Lower lobe of right lung (tissue), 2 donors: ENCODE results near the gene HMGXB4. TPM values are rescaled to one million over a fixed set of nuclear protein-coding genes. Genes with fewer than 3 reads are reported as not detected.
"Not testable (repeated sequence)": the region's sequence is repeated elsewhere in the genome, so short reads cannot be mapped to it uniquely, and the experiment has no call there.

Experiments
- ATAC-seq, 2 donors: fragments of 200-7000 bp; cut with Tn5 transposase; one replicate each; pipeline ENCODE4 v1.9.1; 2020 to 2022; ENCODE audit warnings: mild to moderate bottlenecking in 2 of 2, moderate library complexity in 2 of 2
- DNase-seq: peaks from one replicate; pipeline ENCODE4 v3.0.0-alpha.2; 2020
- H3K27ac ChIP-seq: fragments of 200-600 bp; one replicate; pipeline ENCODE4 v1.8.0; 2022
- H3K27me3 ChIP-seq: fragments of 200-600 bp; one replicate; pipeline ENCODE4 v1.8.0; 2022; ENCODE audit warnings: low read depth
- H3K36me3 ChIP-seq: fragments of 200-600 bp; one replicate; pipeline ENCODE4 v1.8.0; 2022; ENCODE audit warnings: mild to moderate bottlenecking
- H3K4me1 ChIP-seq: fragments of 200-600 bp; one replicate; pipeline ENCODE4 v1.8.0; 2022
- H3K4me3 ChIP-seq: fragments of 200-600 bp; one replicate; pipeline ENCODE4 v1.8.0; 2022; ENCODE audit warnings: mild to moderate bottlenecking
- H3K9me3 ChIP-seq: fragments of 200-600 bp; one replicate; pipeline ENCODE4 v1.8.0; 2022
- intact Hi-C: fragments of 100-400 bp; cut with DNase I; formaldehyde crosslinking; loops from one replicate; pipeline ENCODE4 v1.11.0; 2022
- total RNA-seq: library from RNA; stranded (reverse); fragmentation: NEBNext Ultra II Directional; extraction: Animal tissue kit (Norgen Biotek cat#: 25700); gene quantifications from one replicate; pipeline ENCODE4 v1.2.1, GENCODE V29; 2021
- TF ChIP-seq, protein P1 (sequence below): fragments of 200-600 bp; IDR thresholded peaks from one replicate; pipeline ENCODE4 v1.8.0; 2022; ENCODE audit warnings: antibody characterized with exemption, mild to moderate bottlenecking
- donor health status: DM: no; HTN: yes; CAD: no; lungs with severe emphysema.

The HMGXB4 gene
- total RNA-seq, 1 donor from 2014 or later: 15.6 TPM

DNA sequence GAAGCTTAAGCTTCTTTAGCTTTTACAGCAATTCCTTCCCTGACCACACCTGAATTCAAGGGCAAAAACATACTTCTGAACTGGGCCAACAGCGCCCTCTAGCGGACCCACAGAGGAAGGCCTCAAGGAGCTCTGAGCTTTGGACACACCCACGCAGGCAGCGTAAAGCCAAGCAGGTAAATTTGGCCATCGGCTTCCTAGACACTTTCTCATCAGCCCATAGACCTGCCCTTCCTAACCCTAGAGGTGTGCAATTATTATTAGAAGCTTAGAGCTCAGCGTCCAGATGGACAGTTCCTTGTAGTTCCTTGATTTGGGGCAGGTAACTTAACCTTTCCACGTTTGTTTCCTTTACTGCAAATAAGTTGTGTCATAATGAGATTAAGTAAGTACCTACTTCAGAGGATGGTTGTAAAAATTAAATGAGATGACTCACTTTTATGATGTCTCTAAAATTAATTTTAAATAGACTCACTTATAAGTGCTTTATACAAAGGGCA lies 25.7 kb upstream of the HMGXB4 start:
- ATAC-seq: peak; percentile 93 to 94
- TF ChIP-seq, protein P1, sequence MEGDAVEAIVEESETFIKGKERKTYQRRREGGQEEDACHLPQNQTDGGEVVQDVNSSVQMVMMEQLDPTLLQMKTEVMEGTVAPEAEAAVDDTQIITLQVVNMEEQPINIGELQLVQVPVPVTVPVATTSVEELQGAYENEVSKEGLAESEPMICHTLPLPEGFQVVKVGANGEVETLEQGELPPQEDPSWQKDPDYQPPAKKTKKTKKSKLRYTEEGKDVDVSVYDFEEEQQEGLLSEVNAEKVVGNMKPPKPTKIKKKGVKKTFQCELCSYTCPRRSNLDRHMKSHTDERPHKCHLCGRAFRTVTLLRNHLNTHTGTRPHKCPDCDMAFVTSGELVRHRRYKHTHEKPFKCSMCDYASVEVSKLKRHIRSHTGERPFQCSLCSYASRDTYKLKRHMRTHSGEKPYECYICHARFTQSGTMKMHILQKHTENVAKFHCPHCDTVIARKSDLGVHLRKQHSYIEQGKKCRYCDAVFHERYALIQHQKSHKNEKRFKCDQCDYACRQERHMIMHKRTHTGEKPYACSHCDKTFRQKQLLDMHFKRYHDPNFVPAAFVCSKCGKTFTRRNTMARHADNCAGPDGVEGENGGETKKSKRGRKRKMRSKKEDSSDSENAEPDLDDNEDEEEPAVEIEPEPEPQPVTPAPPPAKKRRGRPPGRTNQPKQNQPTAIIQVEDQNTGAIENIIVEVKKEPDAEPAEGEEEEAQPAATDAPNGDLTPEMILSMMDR: peak; percentile 89
- H3K27ac ChIP-seq: no peak overlapping the region
- no peaks in the 10 kb centered on the region for H3K36me3 ChIP-seq
- intact Hi-C loops: no loop called here
- H3K4me3 ChIP-seq: no peak overlapping the region
- H3K27me3 ChIP-seq: peaks cover 9% of the 10 kb centered on the region
- peak; percentile 79 for DNase-seq
- H3K9me3 ChIP-seq: no peaks in the 10 kb centered on the region
- no peaks in the 10 kb centered on the region for H3K4me1 ChIP-seq

DNA sequence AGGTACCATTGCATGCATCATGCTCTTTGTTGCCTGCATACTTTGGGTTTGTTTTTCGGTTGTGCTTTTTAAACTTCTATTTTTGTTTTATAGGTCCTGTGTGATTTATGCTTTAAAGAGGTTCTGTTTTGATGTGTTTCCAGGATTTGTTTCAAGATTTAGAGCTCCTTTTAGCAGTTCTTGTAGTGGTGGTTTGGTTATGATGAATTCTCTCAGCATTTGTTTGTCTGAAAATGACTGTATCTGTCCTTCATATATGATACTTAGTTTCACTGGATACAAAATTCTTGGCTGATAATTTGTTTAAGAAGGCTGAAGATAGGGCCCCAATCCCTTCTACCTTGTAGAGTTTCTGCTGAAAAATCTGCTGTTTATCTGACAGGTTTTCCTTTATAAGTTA lies 18.5 kb upstream of the HMGXB4 start:
- H3K27me3 ChIP-seq, intact Hi-C loops, H3K4me3 ChIP-seq, DNase-seq, H3K4me1 ChIP-seq, ATAC-seq, H3K9me3 ChIP-seq, H3K36me3 ChIP-seq, H3K27ac ChIP-seq: not testable (repeated sequence)

DNA sequence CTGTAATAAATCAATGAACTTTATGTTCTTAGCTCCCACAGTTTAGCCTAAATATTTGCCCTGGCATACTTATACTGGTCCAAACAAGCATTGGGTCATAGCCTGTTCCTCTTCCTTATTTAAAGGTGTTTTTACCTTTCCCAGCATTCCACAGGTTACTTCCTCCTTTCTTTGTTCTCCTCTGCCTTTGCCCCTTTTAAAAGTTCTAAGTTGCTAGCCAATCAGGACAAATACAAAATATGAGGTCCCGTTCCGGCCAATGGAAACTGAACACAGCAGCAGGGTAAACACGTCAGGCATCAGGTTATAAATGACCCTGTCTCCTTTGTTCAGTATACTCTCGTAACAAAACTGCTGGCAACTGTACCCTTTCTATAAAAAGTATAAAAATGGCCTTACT lies 12.8 kb upstream of the HMGXB4 start:
- H3K9me3 ChIP-seq, DNase-seq, ATAC-seq, H3K27ac ChIP-seq, H3K4me1 ChIP-seq, H3K4me3 ChIP-seq, H3K36me3 ChIP-seq, intact Hi-C loops: not testable (repeated sequence)
- H3K27me3 ChIP-seq: peaks cover 17% of the 10 kb centered on the region

DNA sequence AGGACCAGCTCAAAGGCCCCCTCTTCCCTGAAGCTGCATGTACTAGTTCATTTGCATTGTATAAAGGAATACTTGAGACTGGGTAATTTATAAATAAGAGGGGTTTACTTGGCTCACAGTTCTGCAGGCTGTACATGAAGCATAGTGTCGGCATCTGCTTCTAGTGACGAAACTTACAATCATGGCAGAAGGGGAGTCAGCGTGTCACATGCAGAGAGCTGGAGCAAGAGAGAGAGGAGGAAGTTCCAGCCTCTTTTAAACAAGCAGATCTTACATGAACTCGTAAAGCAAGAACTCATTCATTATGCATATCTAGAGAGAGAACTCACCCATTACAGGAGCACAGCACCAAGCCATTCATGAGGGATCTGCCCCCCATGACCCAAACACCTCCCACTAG lies 7.1 kb upstream of the HMGXB4 start:
- Histone ChIP-seq H3K27ac (no peak overlapping the region), H3K4me1 (no peaks in the 10 kb centered on the region), H3K27me3 (peaks cover 10% of the 10 kb centered on the region), H3K36me3 (no peaks in the 10 kb centered on the region), H3K9me3 (no peaks in the 10 kb centered on the region), H3K4me3 (no peak overlapping the region)
- TF ChIP-seq, protein P1: no peak
- intact Hi-C loops: no loop called here
- ATAC-seq (no peak), DNase-seq (no peak)

DNA sequence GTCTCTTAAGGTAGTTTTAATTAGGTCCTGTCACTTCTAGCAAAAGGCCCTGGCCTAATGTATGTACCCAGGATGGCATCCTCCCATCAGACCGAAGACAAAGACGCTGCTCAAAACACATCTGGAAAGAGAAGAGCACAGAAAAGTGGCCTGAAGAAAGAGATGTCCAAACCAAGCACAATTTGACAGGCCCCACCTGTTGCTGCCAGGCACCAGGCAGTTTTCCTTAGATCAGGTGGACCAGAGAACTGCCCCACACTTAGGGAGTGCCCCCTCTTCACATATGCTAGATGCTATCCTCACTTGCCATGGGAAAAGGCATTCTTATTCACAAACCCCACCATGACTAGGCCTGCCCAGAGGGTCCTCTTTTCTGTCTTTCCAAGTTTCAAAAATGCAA lies 3.3 kb upstream of the HMGXB4 start:
- ATAC-seq (no peak), DNase-seq (no peak)
- Histone ChIP-seq H3K36me3 (no peaks in the 10 kb centered on the region), H3K27me3 (no peaks in the 10 kb centered on the region), H3K9me3 (no peaks in the 10 kb centered on the region), H3K27ac (no peak overlapping the region), H3K4me1 (peaks cover 9% of the 10 kb centered on the region), H3K4me3 (no peak overlapping the region)
- intact Hi-C loops: no loop called here
- TF ChIP-seq, protein P1: no peak

DNA sequence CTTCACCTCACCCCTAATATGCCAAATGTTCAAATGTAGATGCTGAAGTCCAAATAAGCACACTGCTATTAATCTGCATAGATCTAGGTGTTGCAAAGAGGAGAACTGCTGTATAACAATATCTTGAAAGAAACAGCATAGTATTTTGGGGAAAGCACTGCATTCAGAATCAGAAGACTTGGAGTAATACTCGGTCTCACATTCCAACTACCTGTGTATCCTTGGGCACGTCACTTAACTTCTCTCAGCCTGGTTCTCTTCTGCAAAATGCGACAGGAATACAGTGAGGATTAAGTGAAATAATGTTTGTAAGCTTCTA lies 332 bp upstream of the HMGXB4 start:
- Histone ChIP-seq H3K4me3 (peak overlapping the region; percentile 79), H3K4me1 (peaks cover 9% of the 10 kb centered on the region), H3K36me3 (no peaks in the 10 kb centered on the region), H3K9me3 (no peaks in the 10 kb centered on the region), H3K27ac (peak overlapping the region; percentile 95), H3K27me3 (no peaks in the 10 kb centered on the region)
- intact Hi-C loops: no loop called here
- ATAC-seq (peak in 1 of 2 donors; percentile 7), DNase-seq (no peak)
- TF ChIP-seq, protein P1: no peak
